ENCODE data around the gene AGAP1. TPM values are rescaled to one million over a fixed set of nuclear protein-coding genes. Genes with fewer than 3 reads are reported as not detected.

The AGAP1 gene
- total RNA-seq, 1 experiment from 2014 or later: 25.8 TPM

DNA sequence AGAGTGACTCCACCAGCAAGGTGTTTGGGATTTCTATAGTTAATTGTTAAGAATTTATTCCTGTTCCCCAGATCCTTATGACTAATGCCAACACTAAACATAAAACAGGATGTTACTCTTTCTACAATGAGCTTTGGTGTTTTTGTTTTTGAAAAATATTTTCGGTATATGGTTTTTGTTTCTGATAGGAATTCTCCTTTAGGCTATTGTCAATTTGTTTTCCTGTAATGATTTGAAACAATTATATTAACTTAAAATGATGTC lies 182.6 kb downstream of the AGAP1 start:
- peaks cover 38 to 40% of the 10 kb centered on the region in 2 experiments for H3K4me1 Mint-ChIP-seq
- H3K36me3 Mint-ChIP-seq (ENCODE audit: insufficient read depth in 1 of 3, low read depth in 3 of 3): no peaks in the 10 kb centered on the region
- Histone ChIP-seq H2AFZ (ENCODE audit: low read length) (no peak overlapping the region), H3K23me2 (ENCODE audit: insufficient read length, low read depth, low read length, poor library complexity, severe bottlenecking) (peaks cover 2% of the 10 kb centered on the region), H3K79me1 (ENCODE audit: insufficient read depth, low read depth, low read length, poor library complexity, severe bottlenecking) (no peaks in the 10 kb centered on the region), H2BK120ac (ENCODE audit: low read depth, low read length, poor library complexity, severe bottlenecking) (no peak overlapping the region), H3K23ac (ENCODE audit: insufficient read length, low read depth, low read length) (no peak overlapping the region), H2BK20ac (ENCODE audit: low read depth, low read length, poor library complexity, severe bottlenecking) (no peak overlapping the region), H2BK12ac (ENCODE audit: insufficient read length, low read depth, low read length) (no peak overlapping the region), H3K9ac (ENCODE audit: extremely low read depth, insufficient read length, low read length) (no peak overlapping the region), H4K91ac (ENCODE audit: insufficient read length, low read depth, low read length) (no peak overlapping the region), H3K79me2 (ENCODE audit: insufficient read depth, low read length) (peaks cover 10% of the 10 kb centered on the region; the same call in 1 of the 2 replicates), H3K14ac (ENCODE audit: insufficient read depth, low read length) (no peak overlapping the region), H3K4me1 (ENCODE audit: insufficient read depth, low read length) (no peaks in the 10 kb centered on the region; the same call in 1 of the 2 replicates), H3K27me3 (ENCODE audit: insufficient read depth, low read length) (no peaks in the 10 kb centered on the region; the same call in 1 of the 2 replicates), H3K18ac (ENCODE audit: insufficient read length, low read depth, low read length) (no peak overlapping the region), H3K4me2 (ENCODE audit: insufficient read depth, insufficient read length, low read length) (no peak overlapping the region), H3K56ac (ENCODE audit: insufficient read length, low read depth, low read length) (no peak overlapping the region), H3K9me3 (ENCODE audit: control insufficient read depth, low read depth, low read length) (no peaks in the 10 kb centered on the region), H2BK5ac (ENCODE audit: insufficient read length, low read length) (no peak overlapping the region), H2BK15ac (ENCODE audit: low read depth, low read length) (no peak overlapping the region), H3T11ph (ENCODE audit: low read length) (no peak overlapping the region), H2AK5ac (ENCODE audit: insufficient read length, low read length) (no peak overlapping the region), H3K27ac (ENCODE audit: insufficient read length, low read depth, low read length) (no peak overlapping the region), H4K20me1 (ENCODE audit: control insufficient read depth, insufficient read depth, insufficient read length) (no peaks in the 10 kb centered on the region), H3K4ac (ENCODE audit: low read depth, low read length) (no peak overlapping the region), H4K8ac (replicated peaks; ENCODE audit: insufficient read length, low read depth, low read length) (no peak overlapping the region), H4K5ac (ENCODE audit: insufficient read length, low read depth, low read length) (no peak overlapping the region)
- no peak for TF ChIP-seq CTCF (conservative IDR thresholded peaks at IDR 0.05)
- no peak for DNase-seq
- H3K27ac Mint-ChIP-seq: no peak overlapping the region
- H3K4me3 Mint-ChIP-seq: no peak overlapping the region
- peaks cover 14% of the 10 kb centered on the region for H3K27me3 Mint-ChIP-seq (ENCODE audit: low read depth)
- no peaks in the 10 kb centered on the region for H3K9me3 Mint-ChIP-seq
- WGBS (ENCODE audit: extremely low coverage, insufficient read length, low lambda C conversion rate): no CpG with 5 or more reads among the region's 1 CpG

Data from H9 (cell line).